HG03175 (cell line): Measurements from ENCODE around the gene INS.
"Not testable (repeated sequence)": the region's sequence is repeated elsewhere in the genome, so short reads cannot be mapped to it uniquely, and the experiment has no call there.

Experiments used
- ATAC-seq: cut with Tn5 transposase; IDR thresholded peaks from one replicate; pipeline ENCODE4 v1.9.1; 2021; ENCODE audit warnings: mild to moderate bottlenecking, moderate library complexity; ENCODE audit not compliant: unreplicated experiment

INS gene

DNA sequence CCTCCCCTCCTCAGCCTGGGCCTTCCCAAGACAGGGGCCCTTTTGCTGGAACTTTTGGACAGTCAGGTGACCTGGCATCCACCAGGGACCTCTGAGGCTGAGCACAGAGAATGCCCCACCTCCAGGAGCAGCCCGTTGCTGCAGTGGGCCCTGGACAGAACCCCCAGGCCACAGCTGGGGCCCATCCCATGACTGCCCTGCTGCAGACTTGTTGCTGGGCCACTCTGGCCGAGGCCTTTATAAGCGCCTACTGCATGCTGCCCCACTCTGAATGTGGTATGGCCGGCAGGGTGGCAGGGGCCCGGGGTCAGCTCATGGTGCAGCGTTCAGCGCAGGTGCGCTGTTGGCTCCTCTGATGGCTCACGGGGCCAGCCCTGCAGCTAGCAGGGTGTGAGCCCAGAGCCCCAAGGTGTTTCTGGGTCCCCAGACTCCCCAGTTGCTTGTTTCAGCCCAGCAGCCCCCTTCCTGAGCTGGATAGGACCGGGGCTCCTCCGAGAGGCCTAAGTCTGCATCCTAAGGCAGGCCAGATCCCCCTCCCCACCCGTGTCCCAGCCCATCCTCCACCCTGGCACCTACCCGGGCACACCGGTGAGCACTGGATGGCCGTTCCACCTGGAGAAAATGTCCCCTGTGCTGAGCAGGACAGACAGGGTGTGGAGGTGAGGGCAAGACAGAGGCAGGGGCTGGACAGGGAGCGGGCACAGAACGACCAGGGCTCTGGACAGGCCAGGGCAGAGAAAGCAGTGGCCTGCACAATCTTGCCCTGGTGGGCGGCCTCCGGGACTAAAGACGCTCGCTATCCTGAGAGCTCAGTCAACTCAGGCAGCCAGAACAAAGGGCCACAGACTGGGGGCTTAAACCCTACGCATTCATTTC, 38.7 kb upstream of the INS start:
- ATAC-seq: no peak

DNA sequence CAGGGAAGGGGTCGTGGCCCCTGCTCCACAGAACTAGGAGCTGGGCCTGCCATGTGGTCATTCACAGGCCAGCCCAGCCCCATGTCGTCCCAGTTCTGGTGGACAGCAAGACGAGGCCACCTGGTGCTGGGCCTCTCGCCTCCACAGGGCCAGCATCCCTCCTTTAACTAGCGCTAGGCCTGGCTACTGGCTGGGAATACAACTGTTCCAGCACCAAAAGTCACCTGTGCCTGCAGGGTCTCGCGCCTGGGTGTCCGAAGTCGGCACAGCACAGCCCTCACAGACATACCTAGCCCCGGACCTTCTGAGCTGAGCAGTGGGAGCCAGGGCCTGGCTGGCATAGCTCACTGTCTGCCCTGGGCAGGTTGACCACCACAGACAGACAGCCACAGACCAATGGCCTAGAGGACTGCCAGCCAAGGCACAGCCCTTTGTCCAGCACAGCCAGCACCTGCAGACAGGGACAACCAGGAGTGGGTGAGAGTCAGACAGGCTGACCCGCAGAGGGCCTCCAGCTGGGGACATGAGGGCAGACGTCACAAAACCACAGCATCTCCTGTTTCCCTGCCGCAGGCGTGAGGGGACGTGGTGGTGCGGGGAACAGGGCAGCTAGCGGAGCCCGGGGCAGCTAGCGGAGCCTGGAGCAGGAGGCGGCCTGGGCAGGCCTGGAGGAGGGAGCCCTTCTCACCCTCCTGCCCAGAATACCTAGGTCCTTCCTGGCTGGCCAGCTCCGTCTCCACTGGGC, 37.8 kb upstream of the INS start:
- no peak for ATAC-seq

DNA sequence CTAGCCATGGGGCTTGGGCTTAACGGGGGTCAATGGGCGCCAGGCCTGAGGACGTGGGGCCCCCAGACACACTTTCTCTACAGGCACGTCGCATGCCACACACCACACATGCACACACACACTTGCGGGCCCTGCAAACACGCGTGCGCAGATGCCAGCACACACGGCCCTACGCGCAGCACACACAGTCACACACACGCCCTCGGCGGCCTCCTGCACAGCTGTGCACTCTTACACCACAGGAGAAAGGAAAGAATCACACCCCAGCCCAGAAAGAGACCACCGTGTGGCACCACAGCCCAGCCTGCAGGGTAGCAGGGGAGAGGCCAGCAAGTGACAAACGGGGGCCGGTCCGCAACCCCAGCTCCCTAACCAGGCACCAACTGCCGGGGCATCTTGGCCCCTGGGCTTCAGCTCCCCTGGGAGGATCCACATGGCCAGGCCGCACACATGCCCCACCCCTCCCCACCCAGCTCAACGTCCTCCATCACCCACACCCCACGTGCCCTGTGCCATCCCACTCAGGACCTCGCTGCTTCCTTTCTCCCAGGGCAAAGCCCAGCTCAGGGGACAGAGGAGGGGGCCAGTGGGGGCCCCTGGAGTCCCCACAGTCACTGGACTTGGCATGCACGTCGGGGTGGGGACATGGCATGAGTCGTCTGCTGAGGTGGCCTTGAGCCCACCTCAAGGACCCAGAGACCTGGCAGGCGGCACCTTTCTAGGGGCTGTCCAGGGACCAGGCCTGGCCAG, 36.9 kb upstream of the INS start:
- ATAC-seq: no peak

DNA sequence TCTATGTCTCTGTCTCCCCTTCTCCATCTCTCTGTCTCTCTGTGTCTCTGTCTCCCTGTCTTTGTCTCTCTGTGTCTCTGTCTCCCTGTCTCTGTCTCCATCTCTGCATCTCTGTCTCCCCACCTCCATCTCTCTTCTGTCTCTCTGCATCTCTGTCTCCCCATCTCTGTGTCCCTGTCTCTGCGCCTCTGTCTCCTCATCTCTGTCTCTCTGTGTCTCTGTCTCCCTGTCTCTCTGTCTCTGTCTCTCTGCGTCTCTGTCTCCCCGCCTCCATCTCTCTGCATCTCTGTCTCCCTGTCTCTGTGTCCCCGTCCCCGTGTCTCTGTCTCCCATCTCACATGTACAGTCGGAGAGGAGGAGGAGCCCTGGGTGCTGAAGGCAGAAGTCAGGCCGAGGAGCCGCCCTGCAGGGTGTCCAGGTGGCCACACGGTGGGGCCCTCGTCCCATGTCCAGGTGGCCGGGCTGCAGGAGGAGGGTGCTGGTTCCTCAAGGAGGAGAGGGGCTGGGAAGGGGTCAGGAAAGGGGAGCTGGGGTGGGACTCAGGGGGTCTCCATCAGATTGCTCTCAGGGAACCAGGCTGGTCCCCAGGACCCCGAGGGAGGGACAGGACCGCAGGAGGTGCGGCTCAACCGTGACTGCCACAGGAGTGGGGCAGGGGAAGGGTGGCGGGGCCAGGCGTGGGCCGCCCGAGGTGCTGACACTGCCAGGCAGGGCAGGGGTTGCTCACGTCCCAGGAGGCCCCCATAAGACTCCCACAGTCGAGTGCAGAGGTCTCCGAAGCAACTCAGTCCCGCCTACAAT, 36.2 kb upstream of the INS start:
- no peak for ATAC-seq

DNA sequence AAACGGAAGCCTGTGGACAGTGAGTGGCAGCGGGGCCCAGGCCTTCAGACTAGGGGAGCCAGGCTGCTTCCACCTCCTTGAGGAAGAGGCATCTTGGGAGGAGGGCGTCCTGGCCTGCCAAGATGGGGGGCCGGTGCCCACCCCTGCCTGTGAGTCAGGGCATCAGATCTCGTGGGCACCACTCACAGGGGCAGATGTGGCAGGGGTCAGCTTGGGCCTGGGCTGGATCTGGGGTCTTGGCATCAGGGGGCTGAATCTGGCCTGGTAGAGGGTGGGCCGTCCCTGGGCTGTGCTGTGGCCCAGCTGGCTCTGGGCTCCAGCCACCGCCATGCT, 34.7 kb upstream of the INS start:
- no peak for ATAC-seq

DNA sequence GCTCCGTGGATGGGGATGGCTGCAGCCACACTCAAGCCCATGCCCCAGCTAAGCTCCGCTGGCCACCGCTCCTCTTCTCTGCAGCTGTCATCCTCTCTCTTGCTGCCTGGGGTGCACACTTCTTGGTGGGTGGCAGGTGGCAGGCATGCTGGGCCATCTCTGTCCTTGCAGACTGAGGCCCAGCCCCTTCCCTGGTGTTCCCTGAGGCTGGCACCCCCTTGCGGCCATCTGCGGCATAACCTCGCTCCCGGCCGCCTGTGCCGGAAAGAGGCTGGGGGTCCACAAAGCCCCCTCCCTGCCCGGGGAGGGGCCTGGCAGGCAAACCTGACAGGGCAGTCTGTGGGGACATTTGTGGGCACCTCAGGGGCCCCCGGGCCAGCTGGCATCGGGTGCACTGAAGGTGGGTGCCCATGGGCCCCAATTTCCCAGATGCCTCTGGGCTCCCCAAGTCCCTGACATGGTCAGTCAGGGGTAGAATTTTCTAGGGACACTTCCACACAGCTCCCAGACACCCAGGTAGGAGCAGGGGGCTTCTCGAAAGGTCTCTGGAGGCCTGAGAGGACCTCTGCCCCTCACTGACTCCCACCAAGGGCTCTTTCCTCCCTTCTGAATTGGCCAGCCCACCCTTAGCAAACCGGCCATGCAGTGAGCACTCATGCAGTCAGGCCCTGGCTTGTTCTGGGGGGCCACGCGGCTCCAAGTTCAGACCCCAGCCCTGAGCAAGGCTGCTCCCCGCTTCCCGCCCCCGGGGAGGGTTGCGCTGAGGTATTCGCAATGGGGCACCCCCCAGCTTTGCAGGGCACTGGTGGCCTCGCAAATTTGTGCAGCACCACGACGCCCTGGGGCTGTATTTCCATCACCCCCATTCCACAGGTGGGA, 34.1 kb upstream of the INS start:
- no peak for ATAC-seq

DNA sequence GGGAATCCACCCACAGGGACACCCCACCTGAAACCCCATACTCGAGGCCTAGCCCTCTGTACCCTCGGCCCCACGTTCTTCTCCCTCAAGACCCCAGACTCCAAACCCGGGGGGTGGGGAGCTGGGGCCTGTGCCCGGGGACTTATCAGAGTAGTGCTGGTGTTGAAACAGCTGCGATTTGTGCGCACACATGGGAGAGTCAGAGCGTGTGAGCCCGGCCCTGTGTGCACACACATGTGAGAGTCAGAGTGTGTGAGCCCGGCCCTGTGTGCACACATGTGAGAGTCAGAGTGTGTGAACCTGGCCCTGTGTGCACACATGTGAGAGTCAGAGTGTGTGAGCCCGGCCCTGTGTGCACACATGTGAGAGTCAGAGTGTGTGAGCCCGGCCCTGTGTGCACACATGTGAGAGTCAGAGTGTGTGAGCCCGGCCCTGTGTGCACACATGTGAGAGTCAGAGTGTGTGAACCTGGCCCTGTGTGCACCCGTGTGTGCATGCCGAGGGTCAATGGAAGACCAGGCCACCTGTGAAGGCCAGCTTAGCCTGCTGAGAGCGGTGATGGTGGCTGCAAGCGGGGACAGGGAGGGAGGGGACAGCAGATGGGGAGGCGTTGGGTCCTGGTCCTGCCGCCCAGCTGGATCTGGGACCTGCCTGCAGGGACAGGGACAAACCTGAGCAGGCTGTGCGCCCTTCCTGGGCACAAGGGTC, 33.0 kb upstream of the INS start:
- ATAC-seq: not testable (repeated sequence)

DNA sequence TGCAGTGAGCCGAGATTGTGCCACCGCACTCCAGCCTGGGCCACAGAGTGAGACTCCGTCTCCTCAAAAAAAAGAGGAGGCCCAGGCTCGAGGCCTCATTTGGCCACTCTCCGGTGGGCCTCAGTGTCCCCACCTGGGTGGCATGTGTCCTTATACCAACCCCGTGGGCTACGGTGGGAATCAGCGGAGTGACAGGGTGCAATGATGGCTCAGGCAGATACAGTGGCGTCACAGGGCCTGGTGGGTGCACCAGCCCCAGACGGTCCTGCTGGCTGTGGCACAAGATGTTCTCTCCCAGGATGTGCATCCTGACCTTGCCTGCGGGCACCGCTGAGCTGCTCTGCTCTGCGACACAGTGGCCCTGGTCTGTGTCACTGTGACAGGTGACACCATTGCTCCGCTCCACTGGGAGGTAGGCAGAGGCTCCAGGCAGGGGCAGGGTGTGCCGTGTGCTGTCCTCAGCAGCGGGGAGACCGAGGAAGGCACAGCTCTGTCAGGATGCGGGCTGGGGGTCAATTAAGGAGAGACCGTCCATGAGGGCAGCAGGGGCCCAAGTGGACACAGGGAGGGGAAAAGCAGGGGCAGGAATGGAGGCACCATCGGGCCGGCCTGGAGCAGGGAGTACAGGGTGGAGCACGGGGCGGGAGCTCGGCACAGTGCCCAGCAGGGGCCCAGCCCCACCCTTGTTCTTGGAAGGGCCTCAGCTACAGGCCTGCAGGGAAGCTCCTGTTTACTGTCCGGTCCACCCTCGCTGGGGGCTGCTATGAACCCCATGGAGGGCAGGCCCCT, 32.3 kb upstream of the INS start:
- ATAC-seq: no peak

DNA sequence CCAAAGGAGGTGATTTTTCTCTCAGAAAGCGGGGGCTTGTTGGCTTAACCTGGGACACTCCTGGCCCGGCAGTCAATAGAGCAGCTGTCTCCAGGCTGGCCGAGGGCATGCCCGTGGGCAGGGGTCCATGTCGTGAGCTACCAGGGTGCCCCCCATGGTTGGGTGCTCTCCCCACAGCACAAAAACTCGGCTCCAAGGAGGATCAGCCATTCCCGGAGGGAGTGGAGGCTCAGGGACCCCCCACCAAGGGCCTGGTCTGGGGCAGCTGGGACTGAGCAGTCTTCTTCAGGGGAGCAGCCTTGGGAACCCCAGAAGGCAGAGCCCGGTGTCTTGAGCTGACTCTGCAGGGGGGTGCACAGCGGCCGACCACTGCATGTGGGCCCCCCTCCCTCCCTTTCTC, 31.4 kb upstream of the INS start:
- ATAC-seq: no peak

DNA sequence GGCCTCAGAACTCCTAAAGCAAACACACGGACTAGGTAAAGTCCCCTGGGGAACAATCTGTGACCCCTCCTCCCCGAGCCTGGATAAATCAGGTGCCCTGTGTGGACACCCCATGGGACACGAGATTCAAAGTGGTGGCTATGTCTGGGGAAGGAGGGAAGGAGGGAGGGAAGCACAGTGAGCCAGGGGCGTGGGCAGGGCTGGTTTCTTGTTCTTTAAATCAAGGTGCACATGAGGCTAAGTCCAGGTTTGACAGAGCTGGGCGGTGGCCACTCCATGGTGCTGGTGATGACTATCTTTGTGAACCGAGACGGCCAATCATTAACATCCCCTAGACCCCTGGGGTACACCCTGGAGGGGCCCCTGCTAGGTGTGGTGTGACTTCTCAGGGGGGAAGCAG, 30.9 kb upstream of the INS start:
- no peak for ATAC-seq

DNA sequence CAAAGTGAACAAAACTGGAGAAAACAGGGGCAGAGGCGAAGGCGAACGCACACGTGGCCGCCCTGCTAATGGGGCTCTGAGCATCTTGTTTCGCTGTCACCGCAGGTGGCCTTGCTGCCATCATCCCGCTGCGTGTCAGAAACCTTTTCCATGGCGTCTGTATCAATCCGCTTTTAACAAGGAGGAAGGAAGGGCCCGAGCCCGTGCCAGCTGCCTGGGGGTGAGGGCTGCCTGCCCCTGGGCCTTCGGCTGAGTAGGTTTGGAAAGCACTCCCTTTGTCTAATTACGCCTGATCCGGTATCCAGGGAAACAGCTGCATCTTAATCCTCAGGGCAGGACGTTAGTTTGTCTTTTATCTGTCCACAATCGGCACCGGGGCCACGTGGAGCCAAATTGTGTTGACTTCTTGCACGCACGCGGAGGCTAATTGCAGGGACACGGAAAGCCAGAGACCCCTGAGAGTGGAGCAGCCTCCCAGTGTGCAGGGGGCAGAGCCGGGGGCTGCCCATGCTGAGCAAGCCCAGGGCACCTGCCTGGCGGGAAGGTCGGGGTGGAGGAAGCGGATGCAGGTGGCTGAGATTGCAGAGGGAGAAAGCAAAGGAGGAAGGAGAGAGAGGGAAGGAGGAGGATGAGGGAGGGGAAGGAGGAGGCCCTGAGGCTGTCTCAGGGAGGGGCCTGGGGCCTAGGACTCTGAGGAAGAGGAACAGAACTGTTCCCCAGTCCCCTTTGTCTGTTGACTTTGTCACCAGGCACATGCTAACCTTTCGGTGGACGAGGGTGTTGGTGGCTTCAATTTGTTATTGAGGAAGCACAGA, 29.9 kb upstream of the INS start:
- ATAC-seq: no peak

DNA sequence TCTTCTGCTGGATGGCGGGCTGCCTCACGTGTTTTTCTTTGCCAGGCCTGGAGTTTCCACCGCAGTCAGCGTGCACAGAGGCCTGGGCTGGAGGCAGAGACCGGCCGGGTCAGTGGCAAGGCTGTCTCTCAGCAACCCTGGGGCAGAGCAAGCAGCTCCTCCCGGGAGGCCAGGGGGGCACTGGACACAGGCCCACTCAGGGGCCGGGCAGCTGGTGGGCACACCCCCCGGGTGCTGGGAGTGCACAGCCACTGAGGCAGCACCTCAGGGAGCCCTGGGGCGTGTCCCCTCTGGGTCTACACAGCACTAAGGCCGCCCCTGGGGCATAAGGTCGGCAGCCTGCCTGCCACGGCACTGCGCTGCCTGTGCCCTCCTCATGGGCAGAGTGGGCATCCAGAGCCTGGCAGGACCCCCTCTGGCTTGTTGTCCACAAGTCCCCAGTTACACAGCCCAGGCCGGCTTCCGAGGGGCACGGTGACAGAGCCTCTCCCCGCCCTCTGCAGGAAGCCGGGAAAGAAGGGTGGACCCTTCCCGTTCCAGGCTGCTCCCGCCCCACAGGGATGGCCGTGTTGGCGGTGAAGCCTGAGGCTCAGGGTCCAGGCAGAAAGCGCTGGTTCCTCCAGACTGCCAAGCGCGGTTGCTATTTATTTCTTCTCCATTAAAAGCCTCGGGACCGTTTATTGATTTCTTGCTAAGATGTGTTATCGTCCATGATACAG, 29.1 kb upstream of the INS start:
- no peak for ATAC-seq

DNA sequence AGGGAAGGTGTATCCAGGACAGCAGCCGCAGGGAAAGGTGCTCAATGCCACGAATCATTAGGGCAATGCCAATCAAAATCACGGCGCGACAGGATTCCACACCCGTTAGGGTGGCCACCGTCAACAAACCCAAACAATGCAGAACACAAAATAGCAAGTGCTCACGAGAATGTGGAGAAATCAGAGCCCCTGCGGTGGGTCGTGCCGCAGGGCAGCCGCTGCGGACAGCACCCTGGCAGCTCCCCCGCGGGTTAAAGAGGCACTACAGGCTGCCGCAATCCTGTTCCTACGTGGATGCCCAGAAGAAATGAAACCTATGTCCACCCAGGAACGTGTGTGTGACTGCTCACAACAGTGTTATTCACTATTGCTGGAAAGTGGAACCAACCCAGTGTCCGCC, 27.7 kb upstream of the INS start:
- no peak for ATAC-seq

DNA sequence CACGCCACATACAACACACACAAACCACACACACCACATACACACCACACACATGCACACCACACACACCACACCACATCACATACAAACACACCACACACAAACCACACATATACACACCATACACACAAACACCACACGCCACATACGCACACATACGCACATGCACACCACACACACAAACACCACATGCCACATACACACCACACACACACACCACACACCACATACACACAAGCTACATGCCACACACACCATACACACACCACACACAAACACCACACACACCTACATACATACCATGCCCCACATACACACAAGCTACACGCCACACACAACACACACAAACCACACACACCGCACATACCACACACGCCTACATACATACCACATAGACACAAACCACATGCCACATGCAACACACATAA, 26.3 kb upstream of the INS start:
- ATAC-seq: no peak

DNA sequence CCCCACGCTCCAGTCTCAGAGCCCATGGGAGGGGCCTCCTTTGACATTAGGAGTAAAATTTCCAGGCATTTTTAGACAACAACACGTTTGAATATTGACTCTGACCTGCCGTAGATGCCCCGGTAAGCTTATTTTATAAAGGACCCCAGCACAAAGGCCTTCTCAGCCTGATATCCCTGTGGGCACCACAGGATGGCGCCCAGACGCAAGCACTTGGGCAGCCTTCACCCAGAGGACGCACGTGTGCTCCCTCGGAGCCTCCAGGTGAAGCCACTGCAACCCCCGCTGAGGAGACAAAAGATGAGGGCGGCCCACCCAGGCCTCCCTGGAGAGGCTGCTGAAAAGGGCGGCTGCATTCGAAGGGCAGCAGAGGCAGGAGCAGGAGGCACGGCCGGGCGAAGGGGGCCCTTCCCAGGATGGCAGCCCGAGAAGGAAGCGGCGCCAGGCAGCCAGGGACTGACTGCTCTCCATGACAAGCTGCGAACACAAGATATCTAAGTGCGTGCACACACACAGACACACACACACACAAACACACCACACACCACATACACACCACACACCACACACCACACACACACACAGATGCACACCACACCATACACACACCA, 25.8 kb upstream of the INS start:
- ATAC-seq: no peak

DNA sequence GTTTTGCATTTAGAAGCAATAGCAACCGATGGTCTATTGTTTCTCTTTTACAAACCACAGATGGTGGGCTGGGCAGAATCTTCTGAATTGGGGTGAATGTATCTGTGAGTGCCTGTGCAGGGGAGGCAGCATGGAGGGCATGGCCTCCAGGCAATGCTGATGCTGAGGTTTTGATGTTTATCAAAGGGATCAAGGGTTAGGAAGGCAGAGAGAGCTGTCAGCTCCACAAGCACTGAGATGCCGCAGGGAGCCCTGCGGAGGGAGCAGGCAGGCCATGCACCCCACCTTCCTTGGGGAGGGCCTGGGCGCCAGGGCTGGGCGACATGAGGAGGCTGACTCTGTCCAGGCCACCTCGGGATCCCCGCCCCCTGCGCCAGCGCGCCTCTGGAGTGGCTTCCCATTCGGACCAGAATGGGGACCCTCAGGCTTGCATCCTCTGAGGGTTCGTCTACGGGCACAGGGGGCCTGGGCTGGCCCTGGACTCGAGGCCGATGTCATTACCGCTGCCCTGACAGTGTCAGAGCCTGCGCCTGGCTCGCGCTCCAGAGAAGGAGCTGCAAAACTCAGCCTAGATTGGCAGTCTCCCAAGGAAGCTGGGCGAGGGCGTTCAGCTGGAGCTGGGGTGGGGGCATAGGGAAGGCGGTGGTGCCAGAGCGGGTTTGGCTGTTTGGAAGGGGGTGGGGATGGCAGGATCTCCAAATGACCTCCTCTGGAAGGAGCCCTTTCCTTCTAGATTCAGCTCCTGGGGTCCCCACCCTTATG, 24.5 kb upstream of the INS start:
- ATAC-seq: no peak
